HEK293 (cell line): ENCODE data around the gene HOXD11.

Experiments used
- GLIS1 ChIP-seq: fragments of 450-650 bp; formaldehyde crosslinking; IDR thresholded peaks from 2 replicates; pipeline ENCODE4 v1.5.1; 2016; ENCODE audit warnings: missing biosample characterization, missing genetic modification characterization
- GLIS2 ChIP-seq: fragments of 450-650 bp; formaldehyde crosslinking; IDR thresholded peaks from 2 replicates; pipeline ENCODE4 v1.5.1; 2016; ENCODE audit warnings: missing biosample characterization, missing genetic modification characterization
- HOXC10 ChIP-seq: sonication (generic); formaldehyde crosslinking; IDR thresholded peaks from 2 replicates; pipeline ENCODE4 v1.8.1; 2023; ENCODE audit warnings: mild to moderate bottlenecking, missing genetic modification reagents
- PATZ1 ChIP-seq: fragments of 450-650 bp; formaldehyde crosslinking; IDR thresholded peaks from 2 replicates; pipeline ENCODE4 v1.5.1; 2016; ENCODE audit warnings: missing biosample characterization, missing genetic modification characterization
- SP2 ChIP-seq: fragments of 450-650 bp; formaldehyde crosslinking; IDR thresholded peaks from 2 replicates; pipeline ENCODE4 v1.5.1; 2016; ENCODE audit warnings: missing biosample characterization, missing genetic modification characterization
- SP7 ChIP-seq: fragments of 450-650 bp; formaldehyde crosslinking; IDR thresholded peaks from 2 replicates; pipeline ENCODE4 v1.5.1; 2016; ENCODE audit warnings: missing biosample characterization, missing genetic modification characterization
- ZBTB17 ChIP-seq: fragments of 450-650 bp; formaldehyde crosslinking; IDR thresholded peaks from 2 replicates; pipeline ENCODE4 v1.5.1; 2016; ENCODE audit warnings: missing biosample characterization, missing genetic modification characterization
- ZBTB8A ChIP-seq: fragments of 450-650 bp; formaldehyde crosslinking; IDR thresholded peaks from 2 replicates; pipeline ENCODE4 v1.5.1; 2016; ENCODE audit warnings: missing biosample characterization, missing genetic modification characterization
- ZIC2 ChIP-seq: fragments of 450-650 bp; formaldehyde crosslinking; IDR thresholded peaks from 2 replicates; pipeline ENCODE4 v1.5.1; 2016; ENCODE audit warnings: missing biosample characterization, missing genetic modification characterization
- ZNF23 ChIP-seq: fragments of 450-650 bp; formaldehyde crosslinking; IDR thresholded peaks from 2 replicates; pipeline ENCODE4 v1.5.1; 2016; ENCODE audit warnings: missing biosample characterization, missing genetic modification characterization, borderline replicate concordance
- ZNF416 ChIP-seq: fragments of 450-650 bp; formaldehyde crosslinking; IDR thresholded peaks from 2 replicates; pipeline ENCODE4 v1.5.1; 2016; ENCODE audit warnings: missing biosample characterization, missing genetic modification characterization
- ZNF473 ChIP-seq: fragments of 450-650 bp; formaldehyde crosslinking; IDR thresholded peaks from 2 replicates; pipeline ENCODE4 v1.5.1; 2017; ENCODE audit warnings: missing biosample characterization, missing genetic modification characterization
- ZNF548 ChIP-seq: fragments of 450-650 bp; formaldehyde crosslinking; IDR thresholded peaks from 2 replicates; pipeline ENCODE4 v1.5.1; 2016; ENCODE audit warnings: missing biosample characterization, missing genetic modification characterization
- ZNF785 ChIP-seq: fragments of 450-650 bp; formaldehyde crosslinking; IDR thresholded peaks from 2 replicates; pipeline ENCODE4 v1.5.1; 2016; ENCODE audit warnings: missing biosample characterization, missing genetic modification characterization
- ZSCAN23 ChIP-seq: fragments of 450-650 bp; formaldehyde crosslinking; IDR thresholded peaks from 2 replicates; pipeline ENCODE4 v1.5.1; 2016; ENCODE audit warnings: missing biosample characterization, missing genetic modification characterization
- TF ChIP-seq, protein P1 (sequence below): fragments of 450-650 bp; formaldehyde crosslinking; conservative IDR thresholded peaks from 2 replicates; pipeline ENCODE4 v1.5.1; 2016; ENCODE audit warnings: low read depth, missing biosample characterization, missing genetic modification characterization
- TF ChIP-seq, protein P2 (sequence below): fragments of 450-650 bp; formaldehyde crosslinking; IDR thresholded peaks from 2 replicates; pipeline ENCODE4 v1.5.1; 2016; ENCODE audit warnings: missing biosample characterization, missing genetic modification characterization

HOXD11 gene

DNA sequence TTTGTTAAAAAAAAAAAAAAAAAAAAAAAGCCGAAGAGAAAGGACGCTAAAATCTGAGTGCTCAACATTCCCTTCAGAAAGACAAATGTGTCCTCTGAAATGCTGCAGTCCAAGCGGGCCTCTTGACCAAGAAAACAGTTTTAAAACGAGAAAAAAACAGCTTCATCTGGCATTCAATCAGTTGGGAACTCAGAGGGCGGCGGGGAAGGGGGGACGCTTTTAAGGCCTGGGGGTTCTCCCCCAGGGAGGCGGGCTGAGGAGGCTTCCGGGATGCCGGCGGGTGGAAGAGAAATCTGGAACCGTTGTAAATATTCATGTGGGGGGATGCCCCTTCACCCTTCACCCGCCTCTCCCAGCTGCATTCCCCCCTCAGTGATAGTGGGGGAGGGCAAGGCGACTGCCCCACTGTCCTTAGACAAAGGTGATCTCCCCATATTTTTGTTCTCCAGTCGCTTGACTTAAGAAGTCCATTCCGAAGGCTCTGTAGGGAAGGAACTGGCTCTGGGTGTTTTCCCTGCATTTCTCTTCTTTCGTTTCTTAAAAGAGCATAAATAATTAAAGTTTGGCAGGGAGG is 3.3 kb upstream of the HOXD11 start (continued):
- TF ChIP-seq, protein P1, sequence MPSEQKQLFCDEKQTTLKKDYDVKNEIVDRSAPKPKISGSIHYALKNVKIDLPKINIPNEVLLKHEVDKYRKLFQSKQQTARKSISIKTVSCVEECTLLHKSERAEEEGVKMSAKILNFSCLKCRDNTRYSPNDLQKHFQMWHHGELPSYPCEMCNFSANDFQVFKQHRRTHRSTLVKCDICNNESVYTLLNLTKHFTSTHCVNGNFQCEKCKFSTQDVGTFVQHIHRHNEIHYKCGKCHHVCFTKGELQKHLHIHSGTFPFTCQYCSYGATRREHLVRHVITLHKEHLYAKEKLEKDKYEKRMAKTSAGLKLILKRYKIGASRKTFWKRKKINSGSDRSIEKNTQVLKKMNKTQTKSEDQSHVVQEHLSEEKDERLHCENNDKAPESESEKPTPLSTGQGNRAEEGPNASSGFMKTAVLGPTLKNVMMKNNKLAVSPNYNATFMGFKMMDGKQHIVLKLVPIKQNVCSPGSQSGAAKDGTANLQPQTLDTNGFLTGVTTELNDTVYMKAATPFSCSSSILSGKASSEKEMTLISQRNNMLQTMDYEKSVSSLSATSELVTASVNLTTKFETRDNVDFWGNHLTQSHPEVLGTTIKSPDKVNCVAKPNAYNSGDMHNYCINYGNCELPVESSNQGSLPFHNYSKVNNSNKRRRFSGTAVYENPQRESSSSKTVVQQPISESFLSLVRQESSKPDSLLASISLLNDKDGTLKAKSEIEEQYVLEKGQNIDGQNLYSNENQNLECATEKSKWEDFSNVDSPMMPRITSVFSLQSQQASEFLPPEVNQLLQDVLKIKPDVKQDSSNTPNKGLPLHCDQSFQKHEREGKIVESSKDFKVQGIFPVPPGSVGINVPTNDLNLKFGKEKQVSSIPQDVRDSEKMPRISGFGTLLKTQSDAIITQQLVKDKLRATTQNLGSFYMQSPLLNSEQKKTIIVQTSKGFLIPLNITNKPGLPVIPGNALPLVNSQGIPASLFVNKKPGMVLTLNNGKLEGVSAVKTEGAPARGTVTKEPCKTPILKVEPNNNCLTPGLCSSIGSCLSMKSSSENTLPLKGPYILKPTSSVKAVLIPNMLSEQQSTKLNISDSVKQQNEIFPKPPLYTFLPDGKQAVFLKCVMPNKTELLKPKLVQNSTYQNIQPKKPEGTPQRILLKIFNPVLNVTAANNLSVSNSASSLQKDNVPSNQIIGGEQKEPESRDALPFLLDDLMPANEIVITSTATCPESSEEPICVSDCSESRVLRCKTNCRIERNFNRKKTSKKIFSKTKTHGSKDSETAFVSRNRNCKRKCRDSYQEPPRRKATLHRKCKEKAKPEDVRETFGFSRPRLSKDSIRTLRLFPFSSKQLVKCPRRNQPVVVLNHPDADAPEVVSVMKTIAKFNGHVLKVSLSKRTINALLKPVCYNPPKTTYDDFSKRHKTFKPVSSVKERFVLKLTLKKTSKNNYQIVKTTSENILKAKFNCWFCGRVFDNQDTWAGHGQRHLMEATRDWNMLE (tag by site-specific recombination), result no peak
- TF ChIP-seq HOXC10 (CRISPR knock-in tag) (no peak), ZNF785 (tag by site-specific recombination) (no peak), ZNF23 (tag by site-specific recombination) (no peak), ZNF548 (tag by site-specific recombination) (no peak), GLIS2 (tag by site-specific recombination) (peak; percentile 57), GLIS1 (tag by site-specific recombination) (peak; percentile 84), SP2 (tag by site-specific recombination) (peak; percentile 50), ZNF473 (tag by site-specific recombination) (no peak), SP7 (tag by site-specific recombination) (no peak), ZBTB8A (peak; percentile 9; the same call in 1 of the 2 replicates), ZBTB17 (tag by site-specific recombination) (no peak), ZIC2 (tag by site-specific recombination) (peak; percentile 38), PATZ1 (tag by site-specific recombination) (peak; percentile 18; the same call in 1 of the 2 replicates), ZSCAN23 (no peak), ZNF416 (no peak)
- TF ChIP-seq, protein P2, sequence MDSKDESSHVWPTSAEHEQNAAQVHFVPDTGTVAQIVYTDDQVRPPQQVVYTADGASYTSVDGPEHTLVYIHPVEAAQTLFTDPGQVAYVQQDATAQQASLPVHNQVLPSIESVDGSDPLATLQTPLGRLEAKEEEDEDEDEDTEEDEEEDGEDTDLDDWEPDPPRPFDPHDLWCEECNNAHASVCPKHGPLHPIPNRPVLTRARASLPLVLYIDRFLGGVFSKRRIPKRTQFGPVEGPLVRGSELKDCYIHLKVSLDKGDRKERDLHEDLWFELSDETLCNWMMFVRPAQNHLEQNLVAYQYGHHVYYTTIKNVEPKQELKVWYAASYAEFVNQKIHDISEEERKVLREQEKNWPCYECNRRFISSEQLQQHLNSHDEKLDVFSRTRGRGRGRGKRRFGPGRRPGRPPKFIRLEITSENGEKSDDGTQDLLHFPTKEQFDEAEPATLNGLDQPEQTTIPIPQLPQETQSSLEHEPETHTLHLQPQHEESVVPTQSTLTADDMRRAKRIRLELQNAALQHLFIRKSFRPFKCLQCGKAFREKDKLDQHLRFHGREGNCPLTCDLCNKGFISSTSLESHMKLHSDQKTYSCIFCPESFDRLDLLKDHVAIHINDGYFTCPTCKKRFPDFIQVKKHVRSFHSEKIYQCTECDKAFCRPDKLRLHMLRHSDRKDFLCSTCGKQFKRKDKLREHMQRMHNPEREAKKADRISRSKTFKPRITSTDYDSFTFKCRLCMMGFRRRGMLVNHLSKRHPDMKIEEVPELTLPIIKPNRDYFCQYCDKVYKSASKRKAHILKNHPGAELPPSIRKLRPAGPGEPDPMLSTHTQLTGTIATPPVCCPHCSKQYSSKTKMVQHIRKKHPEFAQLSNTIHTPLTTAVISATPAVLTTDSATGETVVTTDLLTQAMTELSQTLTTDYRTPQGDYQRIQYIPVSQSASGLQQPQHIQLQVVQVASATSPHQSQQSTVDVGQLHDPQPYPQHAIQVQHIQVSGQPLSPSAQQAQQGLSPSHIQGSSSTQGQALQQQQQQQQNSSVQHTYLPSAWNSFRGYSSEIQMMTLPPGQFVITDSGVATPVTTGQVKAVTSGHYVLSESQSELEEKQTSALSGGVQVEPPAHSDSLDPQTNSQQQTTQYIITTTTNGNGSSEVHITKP (tag by site-specific recombination), result peak; percentile 23
